ENCODE measurements around the gene TMEM51.

The TMEM51 gene

GRCh38 chr1:15204931-15205330, 51.4 kb downstream of the TMEM51 start:
- no peak overlapping the region for H3K27ac ChIP-seq (ENCODE audit: insufficient read depth, low read length, poor library complexity, severe bottlenecking)

GRCh38 chr1:15205586-15206346, 52.2 kb downstream of the TMEM51 start:
- DNase-seq, result no peak
- Histone ChIP-seq H3K4me1 (ENCODE audit: control insufficient read depth, insufficient read depth, low read length, poor library complexity, severe bottlenecking) (no peaks in the 10 kb centered on the region), H3K4me3 (ENCODE audit: insufficient read depth, low read depth, low read length, poor library complexity, severe bottlenecking) (no peak overlapping the region), H3K36me3 (ENCODE audit: control insufficient read depth, insufficient read depth, low read length) (no peaks in the 10 kb centered on the region), H3K9me3 (ENCODE audit: control insufficient read depth, low read length) (no peaks in the 10 kb centered on the region), H3K27me3 (replicated peaks; ENCODE audit: control insufficient read depth, insufficient read depth, low read length, poor library complexity, severe bottlenecking) (no peaks in the 10 kb centered on the region), H3K27ac (ENCODE audit: insufficient read depth, low read length, poor library complexity, severe bottlenecking) (no peak overlapping the region)

More at GRCh38 chr1:15204931-15205330, 51.4 kb downstream of the TMEM51 start:
- Histone ChIP-seq H3K27me3 (replicated peaks; ENCODE audit: control insufficient read depth, insufficient read depth, low read length, poor library complexity, severe bottlenecking) (no peaks in the 10 kb centered on the region), H3K4me1 (ENCODE audit: control insufficient read depth, insufficient read depth, low read length, poor library complexity, severe bottlenecking) (no peaks in the 10 kb centered on the region), H3K36me3 (ENCODE audit: control insufficient read depth, insufficient read depth, low read length) (no peaks in the 10 kb centered on the region), H3K9me3 (ENCODE audit: control insufficient read depth, low read length) (no peaks in the 10 kb centered on the region), H3K4me3 (ENCODE audit: insufficient read depth, low read depth, low read length, poor library complexity, severe bottlenecking) (no peak overlapping the region)
- no peak for DNase-seq

DNA sequence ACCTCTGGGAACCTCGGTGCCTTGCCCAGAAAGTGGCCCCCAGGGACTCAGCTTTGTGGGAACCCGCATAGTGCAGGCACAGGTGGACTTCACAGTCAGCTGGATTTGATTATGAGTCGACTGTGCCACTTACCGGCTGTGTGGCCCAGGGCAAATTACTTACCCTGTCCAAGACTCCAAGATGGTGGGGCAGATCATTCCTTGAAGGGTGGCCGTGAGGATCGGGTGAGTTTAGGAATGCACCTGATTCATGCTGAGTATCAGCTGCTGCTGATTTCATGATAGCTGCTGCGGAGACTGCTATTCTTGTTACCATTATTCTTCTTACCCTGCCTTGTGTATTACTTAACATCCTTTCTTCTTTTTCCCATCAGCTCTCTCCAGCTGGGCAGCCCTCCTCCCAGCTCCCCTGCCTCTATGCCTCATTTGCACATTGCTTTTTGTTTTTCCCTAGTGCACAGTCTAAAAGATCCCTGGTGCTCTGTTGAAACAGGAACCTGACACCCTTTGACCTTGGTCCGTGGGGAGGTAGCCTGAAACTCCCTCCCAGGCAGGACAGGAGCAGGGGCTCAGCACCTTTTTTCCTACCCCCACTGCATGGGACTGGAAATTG, 53.0 kb downstream of the TMEM51 start:
- Histone ChIP-seq H3K4me1 (ENCODE audit: control insufficient read depth, insufficient read depth, low read length, poor library complexity, severe bottlenecking) (no peaks in the 10 kb centered on the region), H3K27ac (ENCODE audit: insufficient read depth, low read length, poor library complexity, severe bottlenecking) (no peak overlapping the region), H3K4me3 (ENCODE audit: insufficient read depth, low read depth, low read length, poor library complexity, severe bottlenecking) (no peak overlapping the region), H3K27me3 (replicated peaks; ENCODE audit: control insufficient read depth, insufficient read depth, low read length, poor library complexity, severe bottlenecking) (no peaks in the 10 kb centered on the region), H3K9me3 (ENCODE audit: control insufficient read depth, low read length) (no peaks in the 10 kb centered on the region), H3K36me3 (ENCODE audit: control insufficient read depth, insufficient read depth, low read length) (no peaks in the 10 kb centered on the region)
- no peak for DNase-seq

DNA sequence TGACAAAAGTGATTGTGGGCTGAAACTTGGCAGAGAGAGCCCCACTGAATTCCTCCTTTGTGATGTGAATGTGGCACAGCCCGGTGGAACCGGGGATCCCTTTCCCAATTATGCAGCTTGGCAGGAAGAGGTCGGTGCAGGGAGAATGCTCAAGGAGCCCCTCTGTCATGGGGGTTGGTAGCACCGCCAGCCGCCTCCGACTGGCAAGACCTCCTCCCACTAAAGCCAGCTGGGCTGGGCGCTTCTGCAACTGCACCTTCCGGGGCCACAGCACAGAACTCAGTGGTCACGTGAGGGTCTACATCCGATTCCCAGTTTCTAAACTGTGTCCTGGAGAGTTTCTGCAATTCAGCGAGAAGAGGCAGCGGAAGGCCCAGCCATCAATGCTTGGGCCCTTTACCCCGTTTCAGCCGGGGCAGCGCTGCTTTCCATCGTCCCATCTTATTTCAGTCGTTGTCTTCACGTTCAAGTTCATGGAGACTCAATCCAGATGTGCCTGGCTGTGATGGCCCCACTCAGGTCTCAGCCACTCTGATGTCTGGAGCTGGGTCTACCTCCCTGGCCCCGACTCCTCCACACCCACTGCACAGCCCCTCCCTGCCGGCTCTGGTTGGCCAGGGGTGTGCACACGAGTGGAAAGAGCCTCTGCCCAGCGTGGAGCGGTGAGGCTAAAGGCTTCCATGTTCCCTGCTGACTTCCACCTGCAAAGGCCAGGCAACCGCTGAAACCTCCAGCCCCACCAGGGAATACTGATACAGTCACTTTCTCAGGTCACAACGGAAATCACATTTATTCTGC, 53.7 kb downstream of the TMEM51 start:
- Histone ChIP-seq H3K36me3 (ENCODE audit: control insufficient read depth, insufficient read depth, low read length) (no peaks in the 10 kb centered on the region), H3K27me3 (replicated peaks; ENCODE audit: control insufficient read depth, insufficient read depth, low read length, poor library complexity, severe bottlenecking) (no peaks in the 10 kb centered on the region), H3K9me3 (ENCODE audit: control insufficient read depth, low read length) (no peaks in the 10 kb centered on the region), H3K27ac (ENCODE audit: insufficient read depth, low read length, poor library complexity, severe bottlenecking) (no peak overlapping the region), H3K4me3 (ENCODE audit: insufficient read depth, low read depth, low read length, poor library complexity, severe bottlenecking) (no peak overlapping the region), H3K4me1 (ENCODE audit: control insufficient read depth, insufficient read depth, low read length, poor library complexity, severe bottlenecking) (no peaks in the 10 kb centered on the region)
- no peak for DNase-seq

DNA sequence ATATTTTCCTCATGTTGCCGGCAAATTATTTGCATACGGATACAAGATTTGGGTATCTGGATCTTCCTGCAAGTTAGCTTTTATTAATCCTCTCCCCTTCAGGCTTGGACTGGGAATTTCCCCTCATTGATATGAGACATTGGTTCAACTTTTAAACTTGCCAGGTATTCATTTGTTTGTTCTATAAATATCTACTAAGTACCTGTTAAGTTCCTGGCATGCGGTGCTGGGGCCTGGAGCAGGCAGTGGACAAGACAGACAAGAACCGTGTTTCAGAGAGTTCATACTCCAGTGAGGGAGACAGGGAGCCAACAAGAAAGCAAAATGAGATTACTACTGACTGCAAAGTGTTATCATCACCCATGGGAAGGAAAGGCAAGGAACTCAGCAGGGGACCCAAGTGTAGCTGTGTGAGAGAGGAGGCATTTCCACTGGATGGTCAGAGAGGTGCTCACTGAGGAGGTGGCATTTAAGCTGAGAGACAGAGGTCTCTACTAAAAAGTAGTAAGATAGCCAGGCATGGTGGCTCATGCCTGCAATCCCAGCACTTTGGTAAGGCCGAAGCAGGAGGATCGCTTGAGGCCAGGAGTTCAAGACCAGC, 54.4 kb downstream of the TMEM51 start:
- Histone ChIP-seq H3K4me3 (ENCODE audit: insufficient read depth, low read depth, low read length, poor library complexity, severe bottlenecking) (no peak overlapping the region), H3K27me3 (replicated peaks; ENCODE audit: control insufficient read depth, insufficient read depth, low read length, poor library complexity, severe bottlenecking) (no peaks in the 10 kb centered on the region), H3K4me1 (ENCODE audit: control insufficient read depth, insufficient read depth, low read length, poor library complexity, severe bottlenecking) (no peaks in the 10 kb centered on the region), H3K36me3 (ENCODE audit: control insufficient read depth, insufficient read depth, low read length) (no peaks in the 10 kb centered on the region), H3K27ac (ENCODE audit: insufficient read depth, low read length, poor library complexity, severe bottlenecking) (no peak overlapping the region), H3K9me3 (ENCODE audit: control insufficient read depth, low read length) (no peaks in the 10 kb centered on the region)
- no peak for DNase-seq

DNA sequence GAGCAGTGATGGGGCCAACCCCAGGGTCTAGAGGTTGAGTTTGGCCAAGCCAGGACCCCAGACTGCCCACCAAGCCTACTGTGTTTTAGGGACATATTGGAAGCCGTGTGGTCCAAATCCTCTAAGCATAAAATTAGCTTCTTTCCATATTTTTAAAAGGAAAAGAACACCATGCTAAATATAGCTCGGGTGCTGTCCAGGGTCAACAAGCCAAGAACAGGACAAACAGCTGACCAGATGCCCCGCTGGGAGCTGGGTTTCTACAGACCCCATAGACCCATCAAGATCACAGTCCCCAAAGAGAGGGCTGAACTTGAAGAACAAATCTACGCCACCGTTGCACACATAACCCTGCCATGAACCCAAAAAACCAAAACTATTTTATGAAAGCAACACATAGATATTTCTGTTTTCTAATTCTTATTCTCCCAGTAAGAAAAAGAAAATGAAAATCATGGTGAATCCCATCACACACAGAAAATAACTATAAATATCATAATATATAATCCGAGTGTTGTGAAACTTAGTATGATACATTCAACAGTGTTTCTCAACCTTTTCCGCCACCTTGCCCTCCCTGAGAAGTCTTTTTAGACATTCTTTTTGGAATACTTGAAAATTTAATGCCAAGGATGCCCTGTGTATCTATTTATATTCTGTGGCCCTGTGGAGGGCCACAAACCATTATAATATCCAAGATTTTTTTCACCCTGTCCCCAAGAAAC, 57.3 kb downstream of the TMEM51 start:
- H3K36me3 ChIP-seq (ENCODE audit: control insufficient read depth, insufficient read depth, low read length), result no peaks in the 10 kb centered on the region
- no peak overlapping the region for H3K4me3 ChIP-seq (ENCODE audit: insufficient read depth, low read depth, low read length, poor library complexity, severe bottlenecking)
- H3K4me1 ChIP-seq (ENCODE audit: control insufficient read depth, insufficient read depth, low read length, poor library complexity, severe bottlenecking), result no peaks in the 10 kb centered on the region
- no peak overlapping the region for H3K27ac ChIP-seq (ENCODE audit: insufficient read depth, low read length, poor library complexity, severe bottlenecking)
- DNase-seq, result no peak
- no peaks in the 10 kb centered on the region for H3K27me3 ChIP-seq (replicated peaks; ENCODE audit: control insufficient read depth, insufficient read depth, low read length, poor library complexity, severe bottlenecking)
- H3K9me3 ChIP-seq (ENCODE audit: control insufficient read depth, low read length), result no peaks in the 10 kb centered on the region

- H3K27ac ChIP-seq (ENCODE audit: insufficient read depth, low read length, poor library complexity, severe bottlenecking), result no peak overlapping the region
- H3K27me3 ChIP-seq (replicated peaks; ENCODE audit: control insufficient read depth, insufficient read depth, low read length, poor library complexity, severe bottlenecking), result no peaks in the 10 kb centered on the region
- H3K4me1 ChIP-seq (ENCODE audit: control insufficient read depth, insufficient read depth, low read length, poor library complexity, severe bottlenecking), result no peaks in the 10 kb centered on the region
- H3K4me3 ChIP-seq (ENCODE audit: insufficient read depth, low read depth, low read length, poor library complexity, severe bottlenecking), result no peak overlapping the region
- no peaks in the 10 kb centered on the region for H3K9me3 ChIP-seq (ENCODE audit: control insufficient read depth, low read length)
- H3K36me3 ChIP-seq (ENCODE audit: control insufficient read depth, insufficient read depth, low read length), result no peaks in the 10 kb centered on the region
- no peak for DNase-seq
Observed at GRCh38 chr1:15211424-15211823, 57.9 kb downstream of the TMEM51 start.

DNA sequence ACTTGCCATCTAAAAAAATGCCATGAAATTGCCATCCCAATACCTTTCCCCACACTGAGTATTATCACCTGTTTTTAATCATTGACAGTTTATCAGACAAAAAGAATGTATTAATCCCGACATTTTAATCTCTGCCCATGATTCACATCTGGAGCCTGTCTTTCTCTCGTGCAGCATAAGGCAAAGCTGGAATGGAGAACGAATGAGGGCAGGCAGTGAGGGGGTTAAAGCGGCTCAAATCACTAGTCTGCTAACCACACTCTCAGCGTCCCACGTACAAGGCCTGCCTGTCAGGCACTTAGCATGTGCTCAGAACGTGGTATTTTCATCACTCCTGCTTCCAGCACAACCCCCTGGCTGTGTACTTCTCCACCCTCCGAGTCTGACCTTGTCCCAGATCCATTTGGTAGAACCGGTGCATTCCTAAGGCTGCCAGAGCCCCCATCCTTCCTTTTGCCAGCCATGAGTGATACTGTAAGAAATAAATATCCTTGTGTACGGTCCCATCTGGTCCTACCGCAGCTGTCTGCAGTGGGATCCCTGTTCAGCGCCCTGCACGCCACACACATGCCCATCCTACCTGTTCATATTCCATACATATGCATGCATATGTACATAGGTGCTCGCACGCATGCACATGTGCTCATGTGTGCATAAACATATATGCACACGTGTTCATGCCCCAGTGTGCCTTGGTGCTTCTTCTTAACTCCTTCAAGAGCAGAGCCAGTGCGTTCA, 58.8 kb downstream of the TMEM51 start:
- Histone ChIP-seq H3K9me3 (ENCODE audit: control insufficient read depth, low read length) (no peaks in the 10 kb centered on the region), H3K27ac (ENCODE audit: insufficient read depth, low read length, poor library complexity, severe bottlenecking) (no peak overlapping the region), H3K27me3 (replicated peaks; ENCODE audit: control insufficient read depth, insufficient read depth, low read length, poor library complexity, severe bottlenecking) (no peaks in the 10 kb centered on the region), H3K36me3 (ENCODE audit: control insufficient read depth, insufficient read depth, low read length) (no peaks in the 10 kb centered on the region), H3K4me1 (ENCODE audit: control insufficient read depth, insufficient read depth, low read length, poor library complexity, severe bottlenecking) (no peaks in the 10 kb centered on the region), H3K4me3 (ENCODE audit: insufficient read depth, low read depth, low read length, poor library complexity, severe bottlenecking) (no peak overlapping the region)
- no peak for DNase-seq

GRCh38 chr1:15212954-15213291, 59.4 kb downstream of the TMEM51 start:
- Histone ChIP-seq H3K9me3 (ENCODE audit: control insufficient read depth, low read length) (no peaks in the 10 kb centered on the region), H3K27me3 (replicated peaks; ENCODE audit: control insufficient read depth, insufficient read depth, low read length, poor library complexity, severe bottlenecking) (no peaks in the 10 kb centered on the region), H3K4me1 (ENCODE audit: control insufficient read depth, insufficient read depth, low read length, poor library complexity, severe bottlenecking) (no peaks in the 10 kb centered on the region), H3K27ac (ENCODE audit: insufficient read depth, low read length, poor library complexity, severe bottlenecking) (no peak overlapping the region), H3K4me3 (ENCODE audit: insufficient read depth, low read depth, low read length, poor library complexity, severe bottlenecking) (no peak overlapping the region), H3K36me3 (ENCODE audit: control insufficient read depth, insufficient read depth, low read length) (no peaks in the 10 kb centered on the region)
- no peak for DNase-seq

All from effector memory CD4-positive, alpha-beta T cell (primary cell).